ENCODE measurements around the gene NXPH3. TPM values are rescaled to one million over a fixed set of nuclear protein-coding genes. Genes with fewer than 3 reads are reported as not detected.

NXPH3 gene
- total and polyA plus RNA-seq, 2 donors (not counting 3 experiments of a cell fraction or from before 2014, with no cell fraction given), result 1.7 to 2.0 TPM

DNA sequence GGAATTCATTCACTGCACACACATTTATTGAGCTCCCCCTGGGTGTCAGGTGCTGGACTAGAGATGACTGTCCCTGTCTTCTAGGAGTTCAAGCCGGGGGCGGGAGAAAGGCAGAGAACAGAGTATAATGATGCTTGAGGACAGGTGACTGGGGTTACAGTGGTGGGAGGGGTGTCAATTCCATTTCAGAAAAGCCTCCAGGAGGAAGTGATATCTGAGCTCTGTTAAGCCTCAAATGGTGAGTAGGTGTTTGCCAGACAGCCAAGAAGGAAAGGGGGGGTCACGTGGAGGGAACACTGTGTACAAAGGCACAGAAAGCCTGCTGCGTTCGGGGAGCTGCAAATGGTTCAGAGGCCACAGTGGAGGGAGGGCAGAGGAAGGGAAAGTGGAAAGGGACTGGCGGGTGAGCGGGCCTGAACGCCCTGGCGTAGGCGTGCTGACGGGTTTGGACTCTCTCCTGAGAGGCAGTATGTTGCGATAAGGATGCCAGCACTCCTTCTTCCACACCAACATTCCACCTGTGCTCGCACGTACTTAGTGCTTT, 9.7 kb upstream of the NXPH3 start:
- no peak for DNase-seq (ENCODE audit: low read depth, low spot score)
- Histone ChIP-seq H3K4me1 (ENCODE audit: control insufficient read depth, extremely low read depth, insufficient read depth, low read length) (peaks cover 5% of the 10 kb centered on the region), H3K9me3 (replicated peaks; ENCODE audit: control insufficient read depth, insufficient read depth, low read length) (no peaks in the 10 kb centered on the region), H3K4me3 (replicated peaks in 1 of 3; ENCODE audit: insufficient read depth in 1 of 3, low read depth in 1 of 3, low read length in 3 of 3) (no peak overlapping the region), H3K36me3 (ENCODE audit: control insufficient read depth in 2 of 2, extremely low read depth in 1 of 2, insufficient read depth in 2 of 2, low read length in 2 of 2) (no peaks in the 10 kb centered on the region), H3K9me1 (replicated peaks; ENCODE audit: control insufficient read depth, extremely low read depth, insufficient read depth, low read length) (no peaks in the 10 kb centered on the region), H3K4me2 (ENCODE audit: insufficient read depth, low read length) (no peak overlapping the region), H2AFZ (ENCODE audit: low read depth, low read length) (no peak overlapping the region), H3K79me2 (ENCODE audit: control insufficient read depth, insufficient read depth, low read length) (no peaks in the 10 kb centered on the region), H3K27ac (ENCODE audit: insufficient read depth, low read depth, low read length) (no peak overlapping the region), H3K9ac (replicated peaks; ENCODE audit: extremely low read depth, insufficient read depth, low read length) (no peak overlapping the region), H3K27me3 (ENCODE audit: control insufficient read depth in 2 of 2, insufficient read depth in 2 of 2, low read length in 2 of 2) (peaks cover 3 to 9% of the 10 kb centered on the region in 2 experiments), H4K20me1 (replicated peaks; ENCODE audit: control insufficient read depth, extremely low read depth, insufficient read depth, low read length) (no peaks in the 10 kb centered on the region)
- TF ChIP-seq POLR2AphosphoS5 (IDR thresholded peaks at IDR 0.05; ENCODE audit: insufficient read depth, low read depth, low read length) (no peak), EZH2 (IDR thresholded peaks at IDR 0.05; ENCODE audit: borderline replicate concordance, low read depth, low read length, severe bottlenecking) (no peak)
- CTCF ChIA-PET, result interaction anchor here (0.7 to 14.0 kb wide), 6 partner anchors 9 to 432 kb away, joined by 3 to 786 read pairs (median 4); partner anchors contain the start of gene SLC35B1
- BruUV-seq (replicated peaks), result no TSS peak
- POLR2A ChIA-PET, result interaction anchor here (1.0 kb wide), 1 partner anchor 138 kb away, joined by 3 read pairs; no protein-coding TSS in a partner anchor
- dilution Hi-C loops (cut with MboI; ENCODE audit: extremely low pct_ligation_motif_present, low sequenced_read_pairs) (no loop called here), intact Hi-C loops (cut with micrococcal nuclease) (loop anchor here (1.0 kb wide), 1 partner anchor 200 kb away; no protein-coding TSS in a partner anchor)
- FAIRE-seq, result no peak

DNA sequence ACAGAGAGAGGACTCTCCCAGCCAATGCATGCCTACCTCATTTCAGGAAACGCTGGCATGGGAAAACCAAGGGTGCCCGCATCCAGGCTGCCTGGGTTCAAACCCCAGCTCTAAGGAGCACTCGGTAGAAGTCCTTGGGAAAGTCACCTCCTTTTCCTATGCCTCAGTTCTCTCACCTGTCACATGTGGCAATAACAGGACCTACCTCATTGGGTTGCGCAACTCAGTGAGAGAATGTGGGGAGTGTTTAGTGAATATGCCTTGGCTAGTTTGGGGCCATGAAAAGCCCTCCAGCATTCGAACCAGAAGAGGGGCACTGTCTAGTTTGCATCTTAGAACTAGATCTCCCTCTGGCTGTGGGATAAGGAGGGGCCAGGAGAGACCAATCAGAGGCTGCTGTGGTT, 9.0 kb upstream of the NXPH3 start:
- CTCF ChIA-PET, result interaction anchor here (1.4 to 14.0 kb wide), 4 partner anchors 10 to 287 kb away, joined by 5 to 786 read pairs (median 18); partner anchors contain the start of gene SLC35B1
- Histone ChIP-seq H3K4me1 (ENCODE audit: control insufficient read depth, extremely low read depth, insufficient read depth, low read length) (peaks cover 5% of the 10 kb centered on the region), H2AFZ (ENCODE audit: low read depth, low read length) (no peak overlapping the region), H3K4me3 (replicated peaks in 1 of 3; ENCODE audit: insufficient read depth in 1 of 3, low read depth in 1 of 3, low read length in 3 of 3) (no peak overlapping the region), H3K27me3 (ENCODE audit: control insufficient read depth in 2 of 2, insufficient read depth in 2 of 2, low read length in 2 of 2) (peaks cover 6 to 9% of the 10 kb centered on the region in 2 experiments), H4K20me1 (replicated peaks; ENCODE audit: control insufficient read depth, extremely low read depth, insufficient read depth, low read length) (no peaks in the 10 kb centered on the region), H3K79me2 (ENCODE audit: control insufficient read depth, insufficient read depth, low read length) (no peaks in the 10 kb centered on the region), H3K9ac (replicated peaks; ENCODE audit: extremely low read depth, insufficient read depth, low read length) (no peak overlapping the region), H3K36me3 (ENCODE audit: control insufficient read depth in 2 of 2, extremely low read depth in 1 of 2, insufficient read depth in 2 of 2, low read length in 2 of 2) (no peaks in the 10 kb centered on the region), H3K27ac (ENCODE audit: insufficient read depth, low read depth, low read length) (no peak overlapping the region), H3K9me1 (replicated peaks; ENCODE audit: control insufficient read depth, extremely low read depth, insufficient read depth, low read length) (no peaks in the 10 kb centered on the region), H3K9me3 (replicated peaks; ENCODE audit: control insufficient read depth, insufficient read depth, low read length) (no peaks in the 10 kb centered on the region), H3K4me2 (ENCODE audit: insufficient read depth, low read length) (no peak overlapping the region)
- FAIRE-seq, result no peak
- POLR2A ChIA-PET, result interaction anchor here (1.0 kb wide), 1 partner anchor 138 kb away, joined by 3 read pairs; no protein-coding TSS in a partner anchor
- dilution Hi-C loops (cut with MboI; ENCODE audit: extremely low pct_ligation_motif_present, low sequenced_read_pairs) (no loop called here), intact Hi-C loops (cut with micrococcal nuclease) (no loop called here)
- TF ChIP-seq, protein P1, sequence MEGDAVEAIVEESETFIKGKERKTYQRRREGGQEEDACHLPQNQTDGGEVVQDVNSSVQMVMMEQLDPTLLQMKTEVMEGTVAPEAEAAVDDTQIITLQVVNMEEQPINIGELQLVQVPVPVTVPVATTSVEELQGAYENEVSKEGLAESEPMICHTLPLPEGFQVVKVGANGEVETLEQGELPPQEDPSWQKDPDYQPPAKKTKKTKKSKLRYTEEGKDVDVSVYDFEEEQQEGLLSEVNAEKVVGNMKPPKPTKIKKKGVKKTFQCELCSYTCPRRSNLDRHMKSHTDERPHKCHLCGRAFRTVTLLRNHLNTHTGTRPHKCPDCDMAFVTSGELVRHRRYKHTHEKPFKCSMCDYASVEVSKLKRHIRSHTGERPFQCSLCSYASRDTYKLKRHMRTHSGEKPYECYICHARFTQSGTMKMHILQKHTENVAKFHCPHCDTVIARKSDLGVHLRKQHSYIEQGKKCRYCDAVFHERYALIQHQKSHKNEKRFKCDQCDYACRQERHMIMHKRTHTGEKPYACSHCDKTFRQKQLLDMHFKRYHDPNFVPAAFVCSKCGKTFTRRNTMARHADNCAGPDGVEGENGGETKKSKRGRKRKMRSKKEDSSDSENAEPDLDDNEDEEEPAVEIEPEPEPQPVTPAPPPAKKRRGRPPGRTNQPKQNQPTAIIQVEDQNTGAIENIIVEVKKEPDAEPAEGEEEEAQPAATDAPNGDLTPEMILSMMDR (IDR thresholded peaks at IDR 0.05; ENCODE audit: extremely low read depth in 1 of 2, insufficient read depth in 1 of 2, low read depth in 1 of 2, low read length in 2 of 2), result no peak
- TF ChIP-seq GATA2 (IDR thresholded peaks at IDR 0.05; ENCODE audit: insufficient read depth, insufficient read length, low read depth, low read length) (no peak), EZH2 (IDR thresholded peaks at IDR 0.05; ENCODE audit: borderline replicate concordance, low read depth, low read length, severe bottlenecking) (no peak), MAX (IDR thresholded peaks at IDR 0.05; ENCODE audit: insufficient read depth, insufficient read length) (no peak), POLR2A (IDR thresholded peaks at IDR 0.05; ENCODE audit: low read depth, low read length) (no peak), POLR2AphosphoS5 (IDR thresholded peaks at IDR 0.05; ENCODE audit: insufficient read depth, low read depth, low read length) (no peak), MYC (IDR thresholded peaks at IDR 0.05; ENCODE audit: low read depth, low read length) (no peak), JUN (IDR thresholded peaks at IDR 0.05; ENCODE audit: borderline replicate concordance, insufficient read depth, insufficient read length, low read depth) (no peak), FOS (IDR thresholded peaks at IDR 0.05; ENCODE audit: borderline replicate concordance, insufficient read depth, low read length) (no peak)
- no peak for DNase-seq (ENCODE audit: low read depth, low spot score)
- BruUV-seq (replicated peaks), result no TSS peak

Measured in endothelial cell of umbilical vein (primary cell).